Keratinocyte (primary cell): Measurements from ENCODE around the gene PPM1H. TPM values are rescaled to one million over a fixed set of nuclear protein-coding genes. Genes with fewer than 3 reads are reported as not detected.
A peak's percentile ranks its signal among the peaks of the same experiment; 100 is the strongest.
"Not testable (repeated sequence)": the region's sequence is repeated elsewhere in the genome, so short reads cannot be mapped to it uniquely, and the experiment has no call there.

Experiments
- DNase-seq: peaks from one replicate; pipeline ENCODE4 v3.0.0-alpha.2; 2011; ENCODE audit warnings: low read depth, missing footprints, low spot score
- FAIRE-seq: peaks from 2 replicates; lab custom pipeline; 2011; peaks lifted over from hg19 to GRCh38; lab: Jason Lieb, UNC
- H2AFZ ChIP-seq: 2 replicates; pipeline ENCODE4 v1.6.0; 2012; ENCODE audit warnings: low read length, control low read depth, inconsistent platforms; ENCODE audit not compliant: control insufficient read depth
- H3K27ac ChIP-seq: 2 replicates; pipeline ENCODE4 v1.5.1; 2011; ENCODE audit warnings: low read length; ENCODE audit not compliant: control insufficient read depth, insufficient read depth
- H3K27me3 ChIP-seq: 3 replicates; pipeline ENCODE4 v1.6.0; 2011; ENCODE audit warnings: low read length; ENCODE audit not compliant: control insufficient read depth, insufficient read depth; ENCODE audit errors: extremely low read depth
- H3K36me3 ChIP-seq, 2 experiments: 2 replicates in 1 of 2; 3 replicates in 1 of 2; pipeline ENCODE4 v1.5.1; 2011; ENCODE audit warnings: low read length in 2 of 2, mild to moderate bottlenecking in 1 of 2; ENCODE audit not compliant: control insufficient read depth in 2 of 2, insufficient read depth in 2 of 2; ENCODE audit errors: extremely low read depth in 1 of 2
- H3K4me1 ChIP-seq: 3 replicates; pipeline ENCODE4 v1.5.1; 2011; ENCODE audit warnings: low read length; ENCODE audit not compliant: control insufficient read depth, insufficient read depth; ENCODE audit errors: extremely low read depth
- H3K4me2 ChIP-seq: 3 replicates; pipeline ENCODE4 v1.6.0; 2011; ENCODE audit warnings: low read depth, low read length; ENCODE audit not compliant: control insufficient read depth, insufficient read depth; ENCODE audit errors: extremely low read depth
- H3K4me3 ChIP-seq, 3 experiments: fragments of 200-600 bp in 1 of 3; sonication (generic) in 1 of 3; 2 replicates in 2 of 3; 3 replicates in 1 of 3; pipeline ENCODE4 v1.5.1; 2011 to 2016; ENCODE audit warnings: low read length in 3 of 3, mild to moderate bottlenecking in 3 of 3, control low read depth in 2 of 3, inconsistent platforms in 1 of 3, low read depth in 1 of 3, mixed read lengths in 1 of 3, mixed run types in 1 of 3, moderate library complexity in 1 of 3; ENCODE audit not compliant: control insufficient read depth in 2 of 3, insufficient read depth in 2 of 3; ENCODE audit errors: extremely low read depth in 1 of 3
- H3K79me2 ChIP-seq: 2 replicates; pipeline ENCODE4 v1.6.0; 2012; ENCODE audit warnings: low read length; ENCODE audit not compliant: control insufficient read depth, insufficient read depth
- H3K9ac ChIP-seq: 3 replicates; pipeline ENCODE4 v1.6.0; 2011; ENCODE audit warnings: low read length; ENCODE audit not compliant: control insufficient read depth, insufficient read depth; ENCODE audit errors: extremely low read depth
- H3K9me1 ChIP-seq: 3 replicates; pipeline ENCODE4 v1.6.0; 2011; ENCODE audit warnings: low read length; ENCODE audit not compliant: control insufficient read depth, insufficient read depth; ENCODE audit errors: extremely low read depth
- H3K9me3 ChIP-seq: 2 replicates; pipeline ENCODE4 v1.5.1; 2012; ENCODE audit warnings: low read depth, low read length; ENCODE audit not compliant: control insufficient read depth
- H4K20me1 ChIP-seq: 3 replicates; pipeline ENCODE4 v1.6.0; 2011; ENCODE audit warnings: low read length; ENCODE audit not compliant: control insufficient read depth, insufficient read depth; ENCODE audit errors: extremely low read depth
- EZH2 ChIP-seq: IDR thresholded peaks from one replicate; pipeline ENCODE4 v1.6.1; 2012; ENCODE audit warnings: inconsistent platforms, mild to moderate bottlenecking, low read length, moderate library complexity
- dilution Hi-C: fragments of 300-500 bp; cut with MboI; formaldehyde crosslinking; loops from one replicate; pipeline ENCODE4 v1.7.0; 2020; ENCODE audit warnings: low sequenced_read_pairs; ENCODE audit not compliant: extremely low pct_ligation_motif_present
- polyA plus RNA-seq, 5 experiments: library from polyadenylated mRNA; depleted of rRNA in 3 of 5; stranded (reverse) in 3 of 5; stranded (forward) in 1 of 5; unstranded in 1 of 5; fragments of >200 nt; gene quantifications; 1 replicate in 1 of 5; 2 replicates in 3 of 5; 3 replicates in 1 of 5; pipeline versions ENCODE4 v1.2.1 to v1.2.3, GENCODE V29; 2011 to 2012; ENCODE audit warnings: missing spikeins in 2 of 5, low read depth in 1 of 5, low replicate concordance in 1 of 5
- TF ChIP-seq, protein P1 (sequence below), 3 experiments: IDR thresholded peaks in 1 of 3; conservative IDR thresholded peaks in 1 of 3; optimal IDR thresholded peaks in 1 of 3; 2 replicates in 2 of 3; 3 replicates in 1 of 3; pipeline versions ENCODE3 to v1.5.1; 2011; ENCODE audit warnings: low read length in 3 of 3, mild to moderate bottlenecking in 3 of 3, moderate library complexity in 2 of 3, control low read depth in 1 of 3, inconsistent platforms in 1 of 3; ENCODE audit not compliant: insufficient read depth in 2 of 3; ENCODE audit errors: extremely low read depth in 1 of 3

The PPM1H gene
- polyA plus RNA-seq, 1 donor (not counting 4 experiments of a cell fraction or from before 2014, with no cell fraction given), result 0.09 TPM

DNA sequence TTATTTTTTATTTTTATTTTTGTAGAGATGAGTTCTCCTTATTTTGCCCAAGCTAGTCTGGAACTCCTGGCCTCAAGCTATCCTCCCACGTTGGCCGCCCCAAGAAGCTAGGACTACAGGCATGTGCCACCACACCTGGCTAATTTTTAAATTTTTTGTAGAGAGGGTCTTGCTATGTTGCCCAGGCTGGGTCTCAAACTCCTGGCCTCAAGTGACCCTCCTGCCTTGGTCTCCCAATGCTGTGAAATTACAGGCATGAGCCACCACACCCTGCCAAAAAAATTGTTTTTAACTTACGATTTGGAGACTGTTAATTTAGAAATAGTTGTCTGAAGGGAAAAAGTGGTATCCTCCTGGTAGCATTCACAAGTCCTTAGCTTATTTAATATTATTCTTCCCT, 120.7 kb downstream of the PPM1H start:
- Histone ChIP-seq H3K9ac (no peak overlapping the region), H3K36me3 (no peaks in the 10 kb centered on the region), H3K9me1 (no peaks in the 10 kb centered on the region), H3K4me2 (no peak overlapping the region), H3K9me3 (no peaks in the 10 kb centered on the region), H4K20me1 (no peaks in the 10 kb centered on the region), H3K4me1 (peaks cover 2% of the 10 kb centered on the region), H3K79me2 (no peaks in the 10 kb centered on the region), H2AFZ (no peak overlapping the region), H3K4me3 (no peak overlapping the region), H3K27ac (no peak overlapping the region), H3K27me3 (peaks cover 3% of the 10 kb centered on the region)
- DNase-seq, result no peak
- FAIRE-seq, result no peak
- TF ChIP-seq EZH2, result no peak
- TF ChIP-seq, protein P1, sequence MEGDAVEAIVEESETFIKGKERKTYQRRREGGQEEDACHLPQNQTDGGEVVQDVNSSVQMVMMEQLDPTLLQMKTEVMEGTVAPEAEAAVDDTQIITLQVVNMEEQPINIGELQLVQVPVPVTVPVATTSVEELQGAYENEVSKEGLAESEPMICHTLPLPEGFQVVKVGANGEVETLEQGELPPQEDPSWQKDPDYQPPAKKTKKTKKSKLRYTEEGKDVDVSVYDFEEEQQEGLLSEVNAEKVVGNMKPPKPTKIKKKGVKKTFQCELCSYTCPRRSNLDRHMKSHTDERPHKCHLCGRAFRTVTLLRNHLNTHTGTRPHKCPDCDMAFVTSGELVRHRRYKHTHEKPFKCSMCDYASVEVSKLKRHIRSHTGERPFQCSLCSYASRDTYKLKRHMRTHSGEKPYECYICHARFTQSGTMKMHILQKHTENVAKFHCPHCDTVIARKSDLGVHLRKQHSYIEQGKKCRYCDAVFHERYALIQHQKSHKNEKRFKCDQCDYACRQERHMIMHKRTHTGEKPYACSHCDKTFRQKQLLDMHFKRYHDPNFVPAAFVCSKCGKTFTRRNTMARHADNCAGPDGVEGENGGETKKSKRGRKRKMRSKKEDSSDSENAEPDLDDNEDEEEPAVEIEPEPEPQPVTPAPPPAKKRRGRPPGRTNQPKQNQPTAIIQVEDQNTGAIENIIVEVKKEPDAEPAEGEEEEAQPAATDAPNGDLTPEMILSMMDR (optimal IDR thresholded peaks at IDR 0.05 in 1 of 3, IDR thresholded peaks at IDR 0.05 in 1 of 3, conservative IDR thresholded peaks at IDR 0.05 in 1 of 3; ENCODE audit: extremely low read depth in 1 of 3, insufficient read depth in 2 of 3, low read length in 3 of 3), result no peak
- dilution Hi-C loops, result no loop called here

DNA sequence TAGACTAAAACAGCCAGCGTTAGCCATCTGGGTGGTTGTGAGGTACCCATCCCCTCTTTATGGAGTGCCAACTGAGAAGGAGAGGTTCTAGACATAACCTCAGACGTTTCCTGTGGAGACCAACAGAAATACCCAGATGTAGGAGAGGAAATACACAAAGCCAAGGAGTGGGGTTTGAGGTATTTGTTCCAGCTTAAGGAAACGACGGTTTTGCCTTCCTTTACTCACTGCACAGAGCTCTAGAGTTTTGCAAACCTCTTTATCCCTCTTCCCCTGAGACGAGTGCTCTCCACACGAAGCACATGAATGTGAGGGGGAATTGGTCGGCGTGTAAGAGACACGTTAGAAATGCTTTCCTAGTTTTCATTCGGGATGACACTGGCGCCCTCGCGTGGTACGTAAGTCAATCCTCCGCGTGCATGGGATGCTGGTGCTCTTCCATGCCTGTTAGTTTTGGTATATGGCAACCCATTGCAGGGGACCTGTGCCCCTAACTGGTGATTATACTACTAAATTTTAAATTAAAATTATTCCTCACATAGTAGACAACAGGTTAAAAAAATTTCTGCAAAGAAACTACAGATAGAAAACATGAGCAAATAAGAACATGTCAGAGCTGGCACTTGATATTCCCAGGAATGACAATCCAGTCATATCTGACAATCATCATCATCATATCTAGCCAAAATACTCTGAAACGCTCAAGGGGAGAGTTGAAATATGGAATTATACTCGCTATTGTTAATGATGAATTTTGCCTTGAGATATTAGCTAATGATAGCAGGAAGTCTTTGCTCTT, 121.7 kb downstream of the PPM1H start:
- no peak for DNase-seq
- peak overlapping the region; percentile 71 for H2AFZ ChIP-seq
- TF ChIP-seq EZH2, result no peak
- TF ChIP-seq, protein P1 (optimal IDR thresholded peaks at IDR 0.05 in 1 of 3, IDR thresholded peaks at IDR 0.05 in 1 of 3, conservative IDR thresholded peaks at IDR 0.05 in 1 of 3; ENCODE audit: extremely low read depth in 1 of 3, insufficient read depth in 2 of 3, low read length in 3 of 3), result peak; percentile 87 to 98 (median 88)
- no peaks in the 10 kb centered on the region for H4K20me1 ChIP-seq
- peak overlapping the region; percentile 50 for H3K4me2 ChIP-seq
- H3K9ac ChIP-seq, result no peak overlapping the region
- peak overlapping the region in 1 of 3 experiments; percentile 29 for H3K4me3 ChIP-seq
- H3K36me3 ChIP-seq, result no peaks in the 10 kb centered on the region
- H3K79me2 ChIP-seq, result no peaks in the 10 kb centered on the region
- no peaks in the 10 kb centered on the region for H3K9me3 ChIP-seq
- H3K9me1 ChIP-seq, result no peaks in the 10 kb centered on the region
- dilution Hi-C loops, result no loop called here
- FAIRE-seq, result peak; percentile 67
- no peak overlapping the region for H3K27ac ChIP-seq
- H3K27me3 ChIP-seq, result peaks cover 3% of the 10 kb centered on the region
- peaks cover 2% of the 10 kb centered on the region for H3K4me1 ChIP-seq

DNA sequence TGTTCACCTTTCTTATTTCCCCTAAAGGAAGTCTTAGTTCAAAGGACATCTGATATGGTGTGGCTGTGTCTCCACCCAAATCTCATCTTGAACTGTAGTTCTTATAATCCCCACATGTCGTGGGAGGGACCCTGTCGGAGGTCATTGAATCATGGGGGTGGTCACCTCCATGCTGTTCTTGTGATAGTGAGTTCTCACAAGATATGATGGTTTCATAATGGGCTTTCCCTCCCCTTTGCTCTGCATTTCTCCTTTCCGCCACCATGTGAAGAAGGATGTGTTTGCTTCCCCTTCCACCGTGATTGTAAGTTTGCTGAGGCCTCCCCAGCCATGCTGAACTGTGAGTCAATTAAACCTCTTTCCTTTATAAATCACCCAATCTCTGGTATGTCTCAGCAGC, 123.5 kb downstream of the PPM1H start:
- H3K27ac ChIP-seq, H3K9me3 ChIP-seq, DNase-seq, dilution Hi-C loops, H3K36me3 ChIP-seq, H3K4me2 ChIP-seq, H3K27me3 ChIP-seq, H4K20me1 ChIP-seq, H2AFZ ChIP-seq, H3K9me1 ChIP-seq, FAIRE-seq, H3K9ac ChIP-seq, H3K79me2 ChIP-seq, H3K4me1 ChIP-seq, H3K4me3 ChIP-seq: not testable (repeated sequence)
